NCI-H82 treated with DMSO at 0.1 percent for 48 hours (cell line): Measurements from ENCODE around the gene GCA.

Experiments
- DNase-seq: peaks from one replicate; lab custom pipeline; 2025; ENCODE audit not compliant: unreplicated experiment; lab: John Stamatoyannopoulos, UW

The GCA gene

GRCh38 chr2:162327806-162328205, 16.1 kb upstream of the GCA start:
- DNase-seq = no peak

DNA sequence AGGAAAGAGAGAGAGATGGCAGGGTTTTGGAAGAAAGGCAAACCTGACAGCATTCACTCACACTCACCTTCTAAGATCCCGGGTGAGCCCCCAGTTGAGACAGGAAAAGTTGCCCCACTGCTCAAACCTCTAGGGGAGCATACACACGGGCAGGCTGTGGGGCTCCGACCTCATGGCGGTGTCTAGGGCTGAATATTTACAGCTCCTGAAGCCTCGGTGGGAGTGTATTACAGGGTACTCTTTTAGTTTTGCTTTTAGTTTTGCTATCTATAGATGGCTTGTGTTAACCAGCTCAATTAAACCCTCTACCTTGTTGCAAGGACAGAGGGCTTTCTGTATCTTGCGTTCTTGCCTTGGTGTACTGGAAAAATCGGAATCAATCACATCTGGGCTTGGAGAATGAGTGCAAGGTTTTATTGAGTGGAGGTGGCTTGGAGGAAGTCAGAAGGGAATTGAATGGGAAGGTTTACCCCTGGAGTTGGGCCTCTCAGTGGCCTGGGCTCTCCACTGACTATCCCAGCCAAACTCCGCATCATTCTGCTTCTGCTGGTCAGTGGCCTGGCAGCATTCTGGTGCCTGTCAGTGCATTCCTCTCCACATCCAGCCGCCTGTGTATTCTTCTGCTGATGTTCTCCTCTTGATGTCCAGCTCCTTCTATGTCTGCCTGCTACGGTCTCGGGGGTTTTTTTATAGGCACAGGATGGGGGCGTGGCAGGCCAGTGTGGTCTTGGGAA, 15.3 kb upstream of the GCA start:
- no peak for DNase-seq

- no peak for DNase-seq
Observed at GRCh38 chr2:162330881-162331280, 13.1 kb upstream of the GCA start.

GRCh38 chr2:162333968-162334367, 10.0 kb upstream of the GCA start:
- DNase-seq = no peak

DNA sequence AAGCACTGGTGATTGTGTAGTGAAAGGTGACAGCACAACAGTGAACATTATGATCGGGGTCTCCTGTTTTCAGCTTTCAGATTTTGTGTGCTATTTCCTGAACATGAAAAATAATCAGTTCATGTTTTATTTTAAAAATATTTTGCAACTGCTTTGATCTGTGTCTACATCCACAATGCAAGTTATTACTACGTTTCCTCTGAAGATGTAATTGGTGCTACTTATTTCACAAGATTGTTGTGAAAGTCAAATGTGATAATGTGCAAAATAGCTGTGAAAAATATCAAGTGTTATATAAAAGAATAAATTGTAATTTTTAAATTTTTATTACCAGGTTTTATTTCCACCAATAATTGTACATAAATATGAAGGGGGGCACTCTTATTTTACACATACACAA, 6.1 kb upstream of the GCA start:
- no peak for DNase-seq

DNA sequence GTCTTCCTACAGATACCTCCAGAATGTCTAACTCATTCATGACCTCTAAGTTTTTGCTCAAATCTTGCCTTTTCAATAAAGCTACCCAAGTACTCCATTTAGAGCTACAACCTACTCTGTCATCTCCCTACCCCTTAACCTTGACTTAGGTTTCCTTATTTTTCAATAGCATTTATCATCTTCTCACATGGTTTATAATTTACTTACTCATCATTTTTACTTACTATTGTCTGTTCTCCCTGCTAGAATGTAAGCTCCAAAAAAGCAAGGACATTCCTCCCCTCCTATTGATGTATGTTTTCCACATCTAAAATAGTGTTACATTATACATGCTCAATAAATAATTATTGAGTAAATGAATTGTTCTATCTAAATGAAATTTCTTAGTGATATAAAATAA, 3.1 kb upstream of the GCA start:
- DNase-seq = no peak

GRCh38 chr2:162342321-162342720, 1.6 kb upstream of the GCA start:
- DNase-seq = no peak

GRCh38 chr2:162342841-162343240, 1.1 kb upstream of the GCA start:
- DNase-seq = no peak

DNA sequence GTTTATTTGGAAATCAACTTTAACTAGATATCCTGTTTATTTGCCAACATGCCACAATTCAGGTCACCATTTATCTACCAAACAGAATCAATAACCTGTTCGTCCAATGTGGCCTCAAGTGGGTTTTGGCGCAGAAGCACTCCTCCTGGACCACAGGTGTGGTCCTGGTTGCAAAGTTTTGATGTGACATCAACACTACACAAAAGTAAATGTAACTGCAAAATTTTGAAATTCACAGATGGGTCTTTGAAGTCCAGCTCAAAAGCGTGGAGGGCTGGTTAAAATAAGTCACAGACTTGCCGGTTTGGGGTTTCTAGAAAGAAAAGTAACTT, 474 bp upstream of the GCA start:
- DNase-seq = no peak

DNA sequence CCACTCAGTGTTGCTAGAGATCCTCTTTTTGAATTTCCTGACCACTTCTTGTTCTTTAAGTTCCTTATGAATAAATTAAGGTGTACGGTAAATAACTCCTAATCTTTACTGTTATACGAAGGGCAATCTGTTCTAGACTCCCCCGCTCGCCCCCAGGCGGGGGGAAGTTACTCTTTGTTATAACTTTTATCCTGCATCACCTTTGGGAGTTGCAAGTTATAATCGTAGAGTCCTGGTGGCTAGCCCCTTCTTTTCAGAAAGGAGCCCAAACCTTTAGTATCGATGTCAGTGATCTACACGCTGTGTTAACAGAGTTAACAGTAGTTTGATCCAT, 652 bp downstream of the GCA start:
- no peak for DNase-seq

- no peak for DNase-seq
Observed at GRCh38 chr2:162365392-162365791, 21.5 kb downstream of the GCA start.

DNA sequence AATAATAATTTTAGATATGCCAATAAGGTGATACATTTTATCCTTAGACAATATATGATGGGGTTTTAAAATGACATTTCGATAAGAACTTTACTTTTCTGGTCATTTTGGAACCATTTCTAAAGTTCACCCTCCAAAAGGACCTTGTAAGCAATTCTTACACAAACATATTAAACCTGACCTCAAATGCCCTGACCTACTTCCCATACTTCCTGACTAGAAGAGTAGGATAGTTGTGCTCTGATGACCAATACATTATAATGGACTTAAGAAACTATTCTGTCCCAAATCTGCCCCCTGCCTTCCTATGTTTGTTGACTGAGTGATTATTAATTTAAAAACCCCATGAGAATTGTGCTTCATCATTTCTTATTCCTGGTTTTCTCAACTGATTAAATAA, 24.6 kb downstream of the GCA start:
- no peak for DNase-seq

DNA sequence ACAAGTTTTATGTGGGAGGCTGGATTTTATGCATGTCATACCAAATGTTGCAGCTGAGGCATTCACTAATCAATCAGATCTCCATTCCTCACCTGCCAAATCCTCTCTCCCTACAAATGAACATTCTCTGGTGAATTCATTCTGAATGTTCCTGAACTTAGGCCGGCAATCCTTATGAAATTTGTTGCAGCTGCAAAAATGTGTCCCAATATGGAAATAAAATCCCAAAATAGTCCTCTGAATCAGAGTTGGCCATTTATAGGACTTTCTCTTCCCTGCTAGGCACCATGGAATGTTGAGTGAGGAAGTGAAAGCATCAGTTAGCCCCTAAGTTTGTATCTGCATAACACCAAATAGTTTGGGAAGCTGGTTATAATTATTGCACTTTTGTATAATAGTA, 25.6 kb downstream of the GCA start:
- no peak for DNase-seq

- no peak for DNase-seq
Observed at GRCh38 chr2:162370931-162371330, 27.0 kb downstream of the GCA start.

DNA sequence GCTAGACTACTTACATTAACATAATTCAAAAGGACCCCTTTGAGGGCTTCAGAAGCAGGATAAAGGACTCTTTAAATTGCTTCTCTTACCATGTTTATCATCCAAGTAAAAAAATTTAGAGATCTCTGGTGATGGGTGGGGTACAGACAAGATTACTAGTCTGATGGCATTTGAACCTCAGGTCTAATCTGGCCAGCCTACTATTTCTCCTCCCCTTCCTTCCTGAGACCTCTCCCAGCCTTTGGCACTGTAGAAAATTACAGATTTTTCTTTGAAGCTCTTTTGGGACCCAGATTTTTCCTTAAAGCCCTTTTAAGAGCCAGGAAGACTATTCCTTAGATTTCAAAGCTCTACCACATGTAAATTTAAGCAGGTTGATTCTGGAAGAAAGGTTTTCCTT, 28.9 kb downstream of the GCA start:
- no peak for DNase-seq

- DNase-seq = no peak
Observed at GRCh38 chr2:162379719-162380580, 36.0 kb downstream of the GCA start.

DNA sequence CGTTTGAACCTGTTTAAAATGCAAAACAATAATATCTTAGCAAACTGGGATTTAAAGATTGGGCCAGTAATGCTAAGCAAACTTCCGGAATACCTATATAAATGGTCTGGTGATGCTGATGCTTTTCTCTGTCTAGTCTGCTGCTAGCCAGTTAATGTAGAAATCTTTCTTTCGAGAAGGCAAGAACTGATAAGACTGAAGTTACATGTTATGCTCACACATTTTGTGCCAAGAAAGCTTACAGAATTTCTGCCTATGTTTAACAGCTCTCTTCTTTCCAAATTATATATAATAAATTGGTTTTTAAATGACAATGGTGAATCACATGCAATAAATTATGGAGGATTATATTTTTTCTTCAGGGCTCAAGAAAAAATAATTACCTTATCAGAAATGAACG, 37.9 kb downstream of the GCA start:
- DNase-seq = no peak

DNA sequence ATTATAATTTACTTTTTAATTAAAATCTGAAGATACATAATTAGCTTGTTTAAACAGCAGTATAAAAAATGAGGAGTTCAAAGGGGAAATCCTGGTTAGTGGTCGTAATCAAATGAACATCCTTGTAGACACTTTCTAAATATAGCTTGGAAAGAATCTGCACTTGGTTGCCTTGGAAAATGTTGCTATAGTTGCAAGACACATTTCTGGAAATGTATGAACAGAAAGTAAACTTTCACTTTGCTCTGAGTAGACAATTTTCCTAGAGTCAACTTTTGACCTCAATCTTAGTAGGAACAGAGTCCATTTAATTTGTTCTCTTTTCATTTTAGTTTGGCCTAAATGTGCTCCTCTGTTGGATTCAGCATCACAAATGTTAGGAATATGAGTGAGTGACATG, 38.3 kb downstream of the GCA start:
- DNase-seq = no peak

- DNase-seq = no peak
Observed at GRCh38 chr2:162385536-162385935, 41.6 kb downstream of the GCA start.

- DNase-seq = no peak
Observed at GRCh38 chr2:162390801-162391200, 46.9 kb downstream of the GCA start.

DNA sequence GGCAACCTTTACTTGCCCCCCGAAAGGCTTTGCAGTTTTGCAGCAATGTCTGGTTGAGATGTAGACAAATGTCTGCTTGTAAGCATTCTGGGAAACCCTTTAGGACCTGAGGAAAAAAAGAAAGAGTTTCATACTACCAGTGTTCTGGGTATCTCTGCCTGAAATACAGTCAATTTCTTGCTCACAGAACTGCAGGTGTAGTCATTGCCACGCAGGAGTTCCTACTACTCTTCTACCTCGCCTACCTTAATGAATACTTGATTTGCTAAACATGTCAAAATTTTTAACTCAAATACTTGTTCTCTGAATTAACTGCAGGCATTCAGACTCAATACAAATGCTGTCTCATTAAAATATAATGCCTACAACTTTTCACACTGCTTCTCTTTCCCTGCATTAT, 56.4 kb downstream of the GCA start:
- DNase-seq = no peak

- DNase-seq = no peak
Observed at GRCh38 chr2:162401871-162402270, 57.9 kb downstream of the GCA start.

- no peak for DNase-seq
Observed at GRCh38 chr2:162403884-162404283, 60.0 kb downstream of the GCA start.
